ENCODE results near the gene DPYSL3. TPM values are rescaled to one million over a fixed set of nuclear protein-coding genes. Genes with fewer than 3 reads are reported as not detected.

Gene DPYSL3
- total and polyA plus RNA-seq, 2 donors (not counting 3 experiments of a cell fraction or from before 2014, with no cell fraction given) = 80.3 to 146 TPM

DNA sequence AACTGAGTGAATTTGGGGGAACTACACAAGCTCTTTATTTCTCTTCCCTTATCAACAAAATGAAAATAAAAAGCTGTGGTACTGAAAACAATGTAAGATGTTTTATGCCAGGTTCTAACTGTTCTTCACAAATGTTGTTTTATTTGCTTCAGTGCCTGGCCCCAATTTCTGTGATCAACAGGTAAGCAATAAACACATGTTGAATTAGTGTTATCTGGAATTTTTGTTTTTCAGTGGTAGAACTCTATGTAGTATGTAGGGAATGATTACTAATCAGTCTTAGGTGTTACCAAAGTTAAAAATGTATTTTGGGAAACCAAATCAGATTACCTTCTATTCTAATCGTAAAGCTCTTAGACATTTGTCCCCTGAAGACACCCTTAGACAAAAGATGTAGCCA lies 7.5 kb upstream of the DPYSL3 start:
- ChIA-PET CTCF (interaction anchor here (1.3 to 1.7 kb wide), 3 partner anchors 9 to 14 kb away, joined by 3 to 6 read pairs (median 4); no protein-coding TSS in a partner anchor), POLR2A (no interaction called here)
- no peaks in the 10 kb centered on the region for H4K20me1 ChIP-seq (replicated peaks; ENCODE audit: control insufficient read depth, extremely low read depth, insufficient read depth, low read length)
- H3K27me3 ChIP-seq (ENCODE audit: control insufficient read depth in 2 of 2, insufficient read depth in 2 of 2, low read length in 2 of 2) = no peaks in the 10 kb centered on the region
- H3K79me2 ChIP-seq (ENCODE audit: control insufficient read depth, insufficient read depth, low read length) = no peaks in the 10 kb centered on the region
- peaks cover 21% of the 10 kb centered on the region for H3K4me1 ChIP-seq (ENCODE audit: control insufficient read depth, extremely low read depth, insufficient read depth, low read length)
- H2AFZ ChIP-seq (ENCODE audit: low read depth, low read length) = no peak overlapping the region
- H3K27ac ChIP-seq (ENCODE audit: insufficient read depth, low read depth, low read length) = no peak overlapping the region
- no peak for TF ChIP-seq EZH2 (IDR thresholded peaks at IDR 0.05; ENCODE audit: borderline replicate concordance, low read depth, low read length, severe bottlenecking)
- no peak for TF ChIP-seq GATA2 (IDR thresholded peaks at IDR 0.05; ENCODE audit: insufficient read depth, insufficient read length, low read depth, low read length)
- no peak for TF ChIP-seq POLR2A (IDR thresholded peaks at IDR 0.05; ENCODE audit: low read depth, low read length)
- no peak for TF ChIP-seq MYC (IDR thresholded peaks at IDR 0.05; ENCODE audit: low read depth, low read length)
- no peak for TF ChIP-seq CTCF (IDR thresholded peaks at IDR 0.05; ENCODE audit: extremely low read depth in 1 of 2, insufficient read depth in 1 of 2, low read depth in 1 of 2, low read length in 2 of 2)
- TF ChIP-seq, protein P1, sequence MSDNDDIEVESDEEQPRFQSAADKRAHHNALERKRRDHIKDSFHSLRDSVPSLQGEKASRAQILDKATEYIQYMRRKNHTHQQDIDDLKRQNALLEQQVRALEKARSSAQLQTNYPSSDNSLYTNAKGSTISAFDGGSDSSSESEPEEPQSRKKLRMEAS (IDR thresholded peaks at IDR 0.05; ENCODE audit: insufficient read depth, insufficient read length) = no peak
- no peak for TF ChIP-seq JUN (IDR thresholded peaks at IDR 0.05; ENCODE audit: borderline replicate concordance, insufficient read depth, insufficient read length, low read depth)
- TF ChIP-seq FOS (IDR thresholded peaks at IDR 0.05; ENCODE audit: borderline replicate concordance, insufficient read depth, low read length) = no peak
- no peak for TF ChIP-seq POLR2AphosphoS5 (IDR thresholded peaks at IDR 0.05; ENCODE audit: insufficient read depth, low read depth, low read length)
- DNase-seq (ENCODE audit: low read depth, low spot score) (no peak), FAIRE-seq (no peak)
- dilution Hi-C loops (cut with MboI; ENCODE audit: extremely low pct_ligation_motif_present, low sequenced_read_pairs) = no loop called here
- H3K4me3 ChIP-seq (replicated peaks in 1 of 3; ENCODE audit: insufficient read depth in 1 of 3, low read depth in 1 of 3, low read length in 3 of 3) = no peak overlapping the region
- H3K36me3 ChIP-seq (ENCODE audit: control insufficient read depth in 2 of 2, extremely low read depth in 1 of 2, insufficient read depth in 2 of 2, low read length in 2 of 2) = no peaks in the 10 kb centered on the region
- H3K9me3 ChIP-seq (replicated peaks; ENCODE audit: control insufficient read depth, insufficient read depth, low read length) = no peaks in the 10 kb centered on the region
- no TSS peak for BruUV-seq (replicated peaks)
- intact Hi-C loops (cut with micrococcal nuclease) = loop anchor here (2.0 to 10.0 kb wide), 2 partner anchors 13 to 867 kb away; partner anchors contain the start of gene FBXO38
- no peaks in the 10 kb centered on the region for H3K9me1 ChIP-seq (replicated peaks; ENCODE audit: control insufficient read depth, extremely low read depth, insufficient read depth, low read length)
- H3K9ac ChIP-seq (replicated peaks; ENCODE audit: extremely low read depth, insufficient read depth, low read length) = no peak overlapping the region
- H3K4me2 ChIP-seq (ENCODE audit: insufficient read depth, low read length) = no peak overlapping the region
